Heart left ventricle (tissue), 16 donors: Measurements from ENCODE around the gene RILP. TPM values are rescaled to one million over a fixed set of nuclear protein-coding genes. Genes with fewer than 3 reads are reported as not detected.

ENCODE experiments used
- ATAC-seq, 4 donors: fragments of 200-7000 bp; cut with Tn5 transposase; one replicate each; pipeline ENCODE4 v1.9.1; 2020 to 2022; ENCODE audit warnings: moderate library complexity in 4 of 4, mild to moderate bottlenecking in 3 of 4, moderate number of reproducible peaks in 1 of 4
- DNase-seq, 5 donors: peaks; one replicate each; pipeline ENCODE4 v3.0.0-alpha.2; 2020
- H3K27ac ChIP-seq, 12 donors: fragments of 200-600 bp; sonication (generic) in 4 of 12; one replicate each; pipeline versions ENCODE4 v1.5.0 to v1.8.0; 2016 to 2022; ENCODE audit warnings: mild to moderate bottlenecking in 2 of 12
- H3K27me3 ChIP-seq, 9 donors: fragments of 200-600 bp; sonication (generic) in 2 of 9; one replicate each; pipeline versions ENCODE4 v1.5.1 to v1.8.0; 2016 to 2022; ENCODE audit warnings: mild to moderate bottlenecking in 3 of 9
- H3K36me3 ChIP-seq, 9 donors: fragments of 200-600 bp; sonication (generic) in 2 of 9; one replicate each; pipeline versions ENCODE4 v1.5.0 to v1.8.0; 2018 to 2022; ENCODE audit warnings: mild to moderate bottlenecking in 2 of 9
- H3K4me1 ChIP-seq, 12 donors: fragments of 200-600 bp; sonication (generic) in 4 of 12; one replicate each; pipeline versions ENCODE4 v1.5.0 to v1.8.0; 2016 to 2022; ENCODE audit warnings: mild to moderate bottlenecking in 3 of 12
- H3K4me3 ChIP-seq, 12 donors: fragments of 200-600 bp; sonication (generic) in 4 of 12; one replicate each; pipeline versions ENCODE4 v1.5.0 to v1.8.0; 2017 to 2022; ENCODE audit warnings: mild to moderate bottlenecking in 9 of 12, moderate library complexity in 4 of 12
- H3K9me3 ChIP-seq, 12 donors: fragments of 200-600 bp; sonication (generic) in 4 of 12; one replicate each; pipeline versions ENCODE4 v1.5.0 to v1.8.0; 2016 to 2022; ENCODE audit warnings: mild to moderate bottlenecking in 1 of 12
- CTCF ChIP-seq, 12 donors: fragments of 200-600 bp; sonication (generic) in 4 of 12; IDR thresholded peaks; one replicate each; pipeline versions ENCODE4 v1.5.0 to v1.8.0; 2018 to 2022; ENCODE audit warnings: antibody characterized with exemption in 12 of 12, mild to moderate bottlenecking in 5 of 12
- POLR2A ChIP-seq, 2 donors: fragments of 450-650 bp; IDR thresholded peaks; one replicate each; pipeline ENCODE4 v1.6.1; 2017; ENCODE audit warnings: antibody characterized with exemption in 2 of 2, mild to moderate bottlenecking in 2 of 2, moderate library complexity in 2 of 2
- WGBS, 4 donors: extraction: QIAGEN DNeasy Blood & Tissue Kit in 2 of 4; methylation state at CpG; one replicate each; pipeline versions ENCODE4 v1.1.5 to v1.1.7; 2013 to 2018; 5-methylcytosine and 5-hydroxymethylcytosine counted together
- intact Hi-C, 10 donors: fragments of 100-400 bp; cut with DNase I; formaldehyde crosslinking; loops; one replicate each; pipeline versions ENCODE4 v1.11.1 to v1.14.2; 2022
- polyA plus RNA-seq, 2 donors: library from polyadenylated mRNA; stranded (reverse); fragments of 200-250 nt; gene quantifications; one replicate each; pipeline ENCODE4 v1.2.3, GENCODE V29; 2013
- total RNA-seq, 9 donors: library from RNA; depleted of rRNA in 2 of 9; stranded (reverse); fragments of >200 nt in 2 of 9; fragmentation: NEBNext Ultra II Directional in 3 of 9; extraction: Animal tissue kit (Norgen Biotek cat#: 25700) in 3 of 9; gene quantifications; one replicate each; pipeline versions ENCODE4 v1.1.0 to v1.2.4, GENCODE V29; 2016 to 2023
- donor health status: ischemic (EF 13 %, LVEDD 7.1; RV severe dilation, severe dysfunction).
- donor health status: healthy with polysubstance abuse.
- donor health status: DM: no; HTN: yes; CAD: no.
- donor health status: DM: no; HTN: no; CAD: no.
- donor health status: ischemic (EF 25% LVEDD 6.9; RV normal size, moderate dysfunction).
- donor health status: ischemic (EF 25% LVEDD 5.7; RV mildly dilated, moderate dysfunction).
- donor health status: healthy.
- donor health status: DM: yes; HTN: yes; CAD: no.
- donor health status: ischemic (EF 35%, LVEDD 5.7; RV mildly dilated, moderate dysfunction).
- donor health status: nonischemic (EF 11% LVEDD 7.7; RV severe dilation, severe dysfunction).
- donor health status: DM: yes; HTN: yes; CAD: no.
- donor health status: PGD.
- donor health status: ischemic (EF 29% LVEDD 5.4; RV normal size, mild dysfunction).
- donor health status: nonischemic (EF 23%, LVEDD 6.1; RV moderate dilation, normal function).

Gene RILP
- total and polyA plus RNA-seq, 11 donors = 37.6 to 130 (median 60.1) TPM

GRCh38 chr17:1620486-1620885 is 29.2 kb downstream of the RILP start:
- Histone ChIP-seq H3K27ac (no peak overlapping the region), H3K9me3 (no peaks in the 10 kb centered on the region), H3K4me3 (no peak overlapping the region), H3K4me1 (peaks cover 0 to 34% (median 3%) of the 10 kb centered on the region in 12 donors), H3K27me3 (no peaks in the 10 kb centered on the region), H3K36me3 (peaks cover 0 to 30% (median 0%) of the 10 kb centered on the region in 9 donors)
- TF ChIP-seq CTCF (IDR thresholded peaks at IDR 0.05) (no peak), POLR2A (IDR thresholded peaks at IDR 0.05) (no peak)
- ATAC-seq = no peak
- WGBS, 4 donors = 83 to 95% (median 89%) methylated on average over 11 to 13 of the region's 13 CpGs
- DNase-seq = no peak
- intact Hi-C loops = loop anchor here in 2 of 10 donors (10.0 kb wide), 2 partner anchors 256 to 346 kb away; partner anchors contain the start of genes BHLHA9 (in 1 of the 2) and TRARG1 (in 1 of the 2)

- Histone ChIP-seq H3K27me3 (no peaks in the 10 kb centered on the region), H3K4me3 (no peak overlapping the region), H3K36me3 (peaks cover 0 to 37% (median 0%) of the 10 kb centered on the region in 9 donors), H3K9me3 (no peaks in the 10 kb centered on the region), H3K4me1 (peaks cover 0 to 32% (median 3%) of the 10 kb centered on the region in 12 donors), H3K27ac (peak overlapping the region in 5 of 12 donors; percentile 9 to 49 (median 35))
- DNase-seq (peak in 1 of 5 donors; percentile 46), ATAC-seq (peak; percentile 50 to 89 (median 82))
- TF ChIP-seq POLR2A (IDR thresholded peaks at IDR 0.05) (no peak), CTCF (IDR thresholded peaks at IDR 0.05) (peak in 2 of 12 donors; percentile 6 to 13)
- 55 to 65% (median 57%) methylated on average over 18 to 20 of the region's 20 CpGs for WGBS, 4 donors
- intact Hi-C loops = no loop called here
These were observed 32.0 kb downstream of the RILP start for GRCh38 chr17:1617620-1618174.

GRCh38 chr17:1616101-1616500 is 33.6 kb downstream of the RILP start:
- Histone ChIP-seq H3K27me3 (no peaks in the 10 kb centered on the region), H3K27ac (no peak overlapping the region), H3K36me3 (peaks cover 0 to 36% (median 0%) of the 10 kb centered on the region in 9 donors), H3K9me3 (no peaks in the 10 kb centered on the region), H3K4me1 (peaks cover 0 to 42% (median 3%) of the 10 kb centered on the region in 12 donors), H3K4me3 (no peak overlapping the region)
- intact Hi-C loops = no loop called here
- 82 to 90% (median 87%) methylated on average over 12 to 13 of the region's 13 CpGs for WGBS, 4 donors
- ATAC-seq = no peak
- no peak for DNase-seq
- no peak for TF ChIP-seq POLR2A (IDR thresholded peaks at IDR 0.05)
- no peak for TF ChIP-seq CTCF (IDR thresholded peaks at IDR 0.05)

- Histone ChIP-seq H3K9me3 (no peaks in the 10 kb centered on the region), H3K27me3 (no peaks in the 10 kb centered on the region), H3K4me1 (peaks cover 0 to 56% (median 0%) of the 10 kb centered on the region in 12 donors), H3K36me3 (peaks cover 0 to 34% (median 0%) of the 10 kb centered on the region in 9 donors), H3K27ac (peak overlapping the region in 3 of 12 donors; percentile 13 to 70 (median 24)), H3K4me3 (no peak overlapping the region)
- ATAC-seq (peak in 1 of 4 donors; percentile 49), DNase-seq (no peak)
- intact Hi-C loops = no loop called here
- TF ChIP-seq CTCF (IDR thresholded peaks at IDR 0.05) (no peak), POLR2A (IDR thresholded peaks at IDR 0.05) (no peak)
- 56 to 66% (median 60%) methylated on average over 16 of the region's 16 CpGs for WGBS, 4 donors
These were observed 37.3 kb downstream of the RILP start for GRCh38 chr17:1612400-1612799.
